Heart left ventricle (tissue), 13 donors: ENCODE results near the gene UPK3A.

Experiments used
- CTCF ChIP-seq, 12 donors: fragments of 200-600 bp; sonication (generic) in 4 of 12; IDR thresholded peaks; one replicate each; pipeline versions ENCODE4 v1.5.0 to v1.8.0; 2018 to 2022; ENCODE audit warnings: antibody characterized with exemption in 12 of 12, mild to moderate bottlenecking in 5 of 12
- POLR2A ChIP-seq, 2 donors: fragments of 450-650 bp; IDR thresholded peaks; one replicate each; pipeline ENCODE4 v1.6.1; 2017; ENCODE audit warnings: antibody characterized with exemption in 2 of 2, mild to moderate bottlenecking in 2 of 2, moderate library complexity in 2 of 2
- donor health status: ischemic (EF 13 %, LVEDD 7.1; RV severe dilation, severe dysfunction).
- donor health status: DM: no; HTN: yes; CAD: no.
- donor health status: DM: no; HTN: no; CAD: no.
- donor health status: ischemic (EF 25% LVEDD 6.9; RV normal size, moderate dysfunction).
- donor health status: ischemic (EF 25% LVEDD 5.7; RV mildly dilated, moderate dysfunction).
- donor health status: ischemic (EF 35%, LVEDD 5.7; RV mildly dilated, moderate dysfunction).
- donor health status: nonischemic (EF 11% LVEDD 7.7; RV severe dilation, severe dysfunction).
- donor health status: DM: yes; HTN: yes; CAD: no.
- donor health status: PGD.
- donor health status: ischemic (EF 29% LVEDD 5.4; RV normal size, mild dysfunction).
- donor health status: nonischemic (EF 23%, LVEDD 6.1; RV moderate dilation, normal function).

GRCh38 chr22:45253039-45253641 lies 31.6 kb upstream of the UPK3A start:
- TF ChIP-seq POLR2A (IDR thresholded peaks at IDR 0.05) (no peak), CTCF (IDR thresholded peaks at IDR 0.05) (no peak)
